K562 (cell line): ENCODE data around the gene PTPRU. TPM values are rescaled to one million over a fixed set of nuclear protein-coding genes. Genes with fewer than 3 reads are reported as not detected.

ENCODE experiments used
- ARID1B ChIP-seq: fragments of 450-650 bp; IDR thresholded peaks from 2 replicates; pipeline ENCODE4 v1.6.1; 2016; ENCODE audit warnings: antibody characterized with exemption, mild to moderate bottlenecking, inconsistent platforms
- BRF2 ChIP-seq: IDR thresholded peaks from 3 replicates; pipeline ENCODE4 v1.6.1; 2011; ENCODE audit warnings: borderline replicate concordance, mild to moderate bottlenecking; ENCODE audit not compliant: insufficient read length, insufficient read depth
- ELF4 ChIP-seq: fragments of 450-650 bp; formaldehyde crosslinking; IDR thresholded peaks from 2 replicates; pipeline ENCODE4 v1.4.0; 2022; ENCODE audit warnings: missing genetic modification characterization
- GABPB2 ChIP-seq: fragments of 250-450 bp; sonication (Bioruptor Pico); conservative IDR thresholded peaks from 2 replicates; pipeline ENCODE4 v1.5.1; 2021; ENCODE audit warnings: mild to moderate bottlenecking
- HDAC1 ChIP-seq, 2 experiments: fragments of 450-650 bp; IDR thresholded peaks; 2 replicates each; pipeline ENCODE4 v1.6.1; 2016 to 2017; ENCODE audit warnings: inconsistent platforms in 1 of 2, mild to moderate bottlenecking in 1 of 2, moderate library complexity in 1 of 2
- HDAC2 ChIP-seq: fragments of 450-650 bp; IDR thresholded peaks from 2 replicates; pipeline ENCODE4 v1.6.1; 2016; ENCODE audit warnings: mild to moderate bottlenecking
- HEY1 ChIP-seq: fragments of 250-450 bp; sonication (Bioruptor Pico); IDR thresholded peaks from 2 replicates; pipeline ENCODE4 v1.5.0; 2020; ENCODE audit warnings: mild to moderate bottlenecking, moderate library complexity, borderline replicate concordance
- MECOM ChIP-seq: fragments of 250-450 bp; sonication (Bioruptor Pico); IDR thresholded peaks from 2 replicates; pipeline ENCODE4 v1.8.0; 2022; ENCODE audit warnings: inconsistent platforms
- MEF2D ChIP-seq: conservative IDR thresholded peaks from 2 replicates; pipeline ENCODE4 v1.6.1; 2016; ENCODE audit warnings: low read depth, missing genetic modification characterization, missing compliant biosample characterization
- MTA3 ChIP-seq: fragments of 450-650 bp; formaldehyde crosslinking; IDR thresholded peaks from 2 replicates; pipeline ENCODE4 v1.6.1; 2017; ENCODE audit warnings: mild to moderate bottlenecking, borderline replicate concordance
- SIRT6 ChIP-seq: IDR thresholded peaks from one replicate; pipeline ENCODE4 v1.6.1; 2012; ENCODE audit warnings: low read depth, mild to moderate bottlenecking, control low read depth, inconsistent platforms, low read length, moderate library complexity
- SIX5 ChIP-seq, 2 experiments: IDR thresholded peaks; 2 replicates each; pipeline ENCODE4 v1.6.1; 2011; ENCODE audit warnings: low read length in 2 of 2, borderline replicate concordance in 1 of 2, low read depth in 1 of 2, mild to moderate bottlenecking in 1 of 2, moderate library complexity in 1 of 2; ENCODE audit not compliant: insufficient read depth in 1 of 2
- SMAD1 ChIP-seq: fragments of 150-350 bp; IDR thresholded peaks from 2 replicates; pipeline ENCODE4 v1.6.1; 2014; ENCODE audit warnings: low read length, low read depth; ENCODE audit not compliant: partially characterized antibody
- SMARCA4 ChIP-seq: fragments of 450-650 bp; IDR thresholded peaks from 2 replicates; pipeline ENCODE4 v1.6.1; 2016
- SP1 ChIP-seq: sonication (generic); formaldehyde crosslinking; IDR thresholded peaks from 2 replicates; pipeline ENCODE4 v1.8.1; 2022; ENCODE audit warnings: mild to moderate bottlenecking, missing genetic modification reagents
- TEAD4 ChIP-seq, 2 experiments: sonication (generic) in 1 of 2; formaldehyde crosslinking in 1 of 2; IDR thresholded peaks; 2 replicates each; pipeline versions ENCODE4 v1.6.1 to v1.8.0; 2012 to 2022; ENCODE audit warnings: borderline replicate concordance in 1 of 2, inconsistent platforms in 1 of 2, low read length in 1 of 2, mild to moderate bottlenecking in 1 of 2, missing genetic modification reagents in 1 of 2
- ZNF316 ChIP-seq: fragments of 450-650 bp; IDR thresholded peaks from 2 replicates; pipeline ENCODE4 v1.6.1; 2016
- polyA plus RNA-seq, 8 experiments: library from polyadenylated mRNA; depleted of rRNA in 4 of 8; stranded (reverse) in 5 of 8; unstranded in 3 of 8; fragments of >200 nt; fragmentation: Nextera tagmentation in 2 of 8; fragmentation: Illumina TruSeq in 1 of 8; extraction: Ambion mirVana in 2 of 8; extraction: Trizol in 1 of 8; gene quantifications; 2 replicates each; pipeline versions ENCODE4 v1.2.1 to v1.2.3, GENCODE V29; 2011 to 2014; ENCODE audit warnings: inconsistent platforms in 1 of 8, missing spikeins in 1 of 8
- total RNA-seq, 7 experiments: library from RNA; depleted of rRNA in 6 of 7; stranded (reverse); fragments of >200 nt in 6 of 7; fragmentation: Illumina TruSeq in 2 of 7; extraction: Trizol in 2 of 7; gene quantifications; 2 replicates each; pipeline versions ENCODE4 v1.2.1 to v1.2.3, GENCODE V29; 2011 to 2021; ENCODE audit warnings: low replicate concordance in 1 of 7
- TF ChIP-seq, protein P1 (sequence below): fragments of 450-650 bp; formaldehyde crosslinking; IDR thresholded peaks from 2 replicates; pipeline ENCODE4 v1.4.0; 2020; ENCODE audit warnings: mild to moderate bottlenecking
- TF ChIP-seq, protein P2 (sequence below): fragments of 200-800 bp; sonication (Bioruptor generic); IDR thresholded peaks from 2 replicates; pipeline ENCODE4 v1.6.1; 2017; ENCODE audit warnings: missing genetic modification characterization, missing compliant biosample characterization
- TF ChIP-seq, protein P3 (sequence below): fragments of 450-650 bp; formaldehyde crosslinking; IDR thresholded peaks from 2 replicates; pipeline ENCODE4 v1.4.0; 2020; ENCODE audit warnings: mild to moderate bottlenecking, mixed read lengths

PTPRU gene
- total and polyA plus RNA-seq, 9 of the 15 experiments (the other 6 are each of a cell fraction or from before 2014, with no cell fraction given), result 0.01 to 2.9 (median 1.0) TPM

DNA sequence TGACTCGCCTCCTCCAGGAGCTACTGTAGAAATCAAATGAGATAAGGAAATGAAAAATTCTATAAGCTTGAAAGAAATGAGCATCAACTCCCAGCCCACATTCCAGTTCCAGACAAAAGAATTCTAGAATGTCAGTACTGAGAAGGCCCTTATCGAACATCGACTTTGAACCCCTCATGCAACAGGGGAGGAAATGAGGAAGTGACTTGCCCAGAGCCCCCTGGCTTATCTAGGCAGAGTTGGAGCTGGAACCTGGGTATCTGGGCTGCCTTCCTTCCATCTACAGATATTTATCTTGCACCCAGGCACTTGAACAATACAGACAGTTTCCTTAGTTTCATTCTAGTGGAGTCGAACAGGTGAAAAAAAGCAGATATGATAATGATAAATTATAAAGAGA lies 27.9 kb upstream of the PTPRU start (continued):
- TF ChIP-seq, protein P1, sequence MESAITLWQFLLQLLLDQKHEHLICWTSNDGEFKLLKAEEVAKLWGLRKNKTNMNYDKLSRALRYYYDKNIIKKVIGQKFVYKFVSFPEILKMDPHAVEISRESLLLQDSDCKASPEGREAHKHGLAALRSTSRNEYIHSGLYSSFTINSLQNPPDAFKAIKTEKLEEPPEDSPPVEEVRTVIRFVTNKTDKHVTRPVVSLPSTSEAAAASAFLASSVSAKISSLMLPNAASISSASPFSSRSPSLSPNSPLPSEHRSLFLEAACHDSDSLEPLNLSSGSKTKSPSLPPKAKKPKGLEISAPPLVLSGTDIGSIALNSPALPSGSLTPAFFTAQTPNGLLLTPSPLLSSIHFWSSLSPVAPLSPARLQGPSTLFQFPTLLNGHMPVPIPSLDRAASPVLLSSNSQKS (CRISPR knock-in tag), result no peak
- no peak for TF ChIP-seq MECOM (CRISPR knock-in tag)
- 0 out of 2 replicates have a peak, but pooled peaks have one; percentile 38 for TF ChIP-seq HDAC2
- peak; percentile 67 for TF ChIP-seq TEAD4 (IDR thresholded peaks at IDR 0.05; ENCODE audit: low read length)
- no peak for TF ChIP-seq TEAD4 (CRISPR knock-in tag; IDR thresholded peaks at IDR 0.05; ENCODE audit: borderline replicate concordance)
- TF ChIP-seq BRF2, result no peak
- no peak for TF ChIP-seq ZNF316
- peak; percentile 83 for TF ChIP-seq SMARCA4
- no peak for TF ChIP-seq HDAC1 (IDR thresholded peaks at IDR 0.05)
- TF ChIP-seq MTA3, result 0 out of 2 replicates have a peak, but pooled peaks have one; percentile 72
- no peak for TF ChIP-seq SMAD1
- no peak for TF ChIP-seq SIRT6
- TF ChIP-seq, protein P2, sequence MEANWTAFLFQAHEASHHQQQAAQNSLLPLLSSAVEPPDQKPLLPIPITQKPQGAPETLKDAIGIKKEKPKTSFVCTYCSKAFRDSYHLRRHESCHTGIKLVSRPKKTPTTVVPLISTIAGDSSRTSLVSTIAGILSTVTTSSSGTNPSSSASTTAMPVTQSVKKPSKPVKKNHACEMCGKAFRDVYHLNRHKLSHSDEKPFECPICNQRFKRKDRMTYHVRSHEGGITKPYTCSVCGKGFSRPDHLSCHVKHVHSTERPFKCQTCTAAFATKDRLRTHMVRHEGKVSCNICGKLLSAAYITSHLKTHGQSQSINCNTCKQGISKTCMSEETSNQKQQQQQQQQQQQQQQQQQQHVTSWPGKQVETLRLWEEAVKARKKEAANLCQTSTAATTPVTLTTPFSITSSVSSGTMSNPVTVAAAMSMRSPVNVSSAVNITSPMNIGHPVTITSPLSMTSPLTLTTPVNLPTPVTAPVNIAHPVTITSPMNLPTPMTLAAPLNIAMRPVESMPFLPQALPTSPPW (CRISPR knock-in tag), result peak; percentile 48; the same call in 1 of the 2 replicates
- TF ChIP-seq SIX5 (IDR thresholded peaks at IDR 0.05; ENCODE audit: borderline replicate concordance in 1 of 2, insufficient read depth in 1 of 2, low read depth in 1 of 2, low read length in 2 of 2), result no peak
- 0 out of 2 replicates have a peak, but pooled peaks have one; percentile 38 for TF ChIP-seq HEY1 (CRISPR knock-in tag)
- TF ChIP-seq, protein P3, sequence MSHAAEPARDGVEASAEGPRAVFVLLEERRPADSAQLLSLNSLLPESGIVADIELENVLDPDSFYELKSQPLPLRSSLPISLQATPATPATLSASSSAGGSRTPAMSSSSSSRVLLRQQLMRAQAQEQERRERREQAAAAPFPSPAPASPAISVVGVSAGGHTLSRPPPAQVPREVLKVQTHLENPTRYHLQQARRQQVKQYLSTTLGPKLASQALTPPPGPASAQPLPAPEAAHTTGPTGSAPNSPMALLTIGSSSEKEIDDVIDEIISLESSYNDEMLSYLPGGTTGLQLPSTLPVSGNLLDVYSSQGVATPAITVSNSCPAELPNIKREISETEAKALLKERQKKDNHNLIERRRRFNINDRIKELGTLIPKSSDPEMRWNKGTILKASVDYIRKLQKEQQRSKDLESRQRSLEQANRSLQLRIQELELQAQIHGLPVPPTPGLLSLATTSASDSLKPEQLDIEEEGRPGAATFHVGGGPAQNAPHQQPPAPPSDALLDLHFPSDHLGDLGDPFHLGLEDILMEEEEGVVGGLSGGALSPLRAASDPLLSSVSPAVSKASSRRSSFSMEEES (CRISPR knock-in tag), result no peak
- TF ChIP-seq ARID1B, result peak; percentile 81
- TF ChIP-seq SP1 (CRISPR knock-in tag), result no peak
- TF ChIP-seq GABPB2 (CRISPR knock-in tag), result no peak
- no peak for TF ChIP-seq ELF4 (CRISPR knock-in tag)
- no peak for TF ChIP-seq MEF2D (tag)
